Measurements from ENCODE around the gene AGAP1. TPM values are rescaled to one million over a fixed set of nuclear protein-coding genes. Genes with fewer than 3 reads are reported as not detected.

The AGAP1 gene
- polyA plus RNA-seq, 2 of the 4 experiments (the other 2 are of a cell fraction): 20.2 to 21.9 TPM

DNA sequence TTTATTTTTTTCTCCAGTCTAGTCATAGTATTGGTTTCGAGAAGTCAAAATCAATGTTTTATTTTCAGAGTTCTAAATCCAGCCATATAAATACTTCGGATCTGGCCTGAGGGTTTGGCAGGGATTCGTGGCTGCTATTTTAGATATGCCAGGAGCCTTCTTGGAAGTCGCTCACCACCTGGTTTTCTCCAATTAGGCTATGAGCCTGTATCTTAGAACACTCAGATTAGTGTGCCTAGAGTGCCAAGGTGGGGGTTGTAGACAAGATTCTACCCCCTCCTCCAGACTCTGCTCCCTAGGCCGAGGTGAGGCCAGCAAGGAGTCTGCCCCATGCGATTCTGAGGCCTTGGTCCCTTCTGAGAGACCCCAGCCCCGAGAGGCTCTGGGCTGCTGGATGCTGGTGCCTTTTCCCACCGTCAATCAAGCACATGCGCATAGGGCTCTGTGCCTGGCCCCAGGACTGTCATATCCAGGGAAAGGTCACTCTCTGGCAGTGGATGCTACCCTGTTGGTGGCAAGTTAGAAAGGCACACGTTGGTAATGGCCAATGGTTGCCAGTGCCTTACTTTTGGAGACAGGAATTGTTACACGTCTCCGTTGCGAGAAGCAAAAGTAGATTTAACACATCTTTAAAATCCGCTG is 197.1 kb downstream of the AGAP1 start:
- FAIRE-seq (no peak), DNase-seq (ENCODE audit: low read depth in 1 of 2, low spot score in 1 of 2) (no peak), ATAC-seq (no peak)
- Histone ChIP-seq H3K27ac (no peak overlapping the region), H3K4me1 (no peaks in the 10 kb centered on the region), H3K4me3 (no peak overlapping the region), H3K9me3 (no peaks in the 10 kb centered on the region), H3K4me2 (no peak overlapping the region)
- CTCF ChIA-PET: no interaction called here
- TF ChIP-seq HOXA7 (CRISPR knock-in tag; IDR thresholded peaks at IDR 0.05) (no peak), TP53 (CRISPR knock-in tag; IDR thresholded peaks at IDR 0.05) (no peak), HEYL (CRISPR knock-in tag; IDR thresholded peaks at IDR 0.05) (no peak), POLR2A (IDR thresholded peaks at IDR 0.05; ENCODE audit: low read length) (no peak), POLR2AphosphoS2 (conservative IDR thresholded peaks at IDR 0.05; ENCODE audit: low read length) (no peak), KDM1A (IDR thresholded peaks at IDR 0.05; ENCODE audit: low read depth) (no peak), CBX2 (IDR thresholded peaks at IDR 0.05; ENCODE audit: borderline replicate concordance, low read depth) (no peak), SMC3 (IDR thresholded peaks at IDR 0.05) (no peak), CHD4 (IDR thresholded peaks at IDR 0.05; ENCODE audit: borderline replicate concordance) (no peak), ZSCAN20 (CRISPR knock-in tag; IDR thresholded peaks at IDR 0.05) (no peak), HOXB5 (CRISPR knock-in tag; IDR thresholded peaks at IDR 0.05) (no peak), NFE2L2 (conservative IDR thresholded peaks at IDR 0.05; ENCODE audit: low read length) (no peak), SREBF2 (IDR thresholded peaks at IDR 0.05) (no peak), HOXB13 (CRISPR knock-in tag; IDR thresholded peaks at IDR 0.05; ENCODE audit: low read depth) (no peak), RARB (CRISPR knock-in tag; IDR thresholded peaks at IDR 0.05) (no peak)
- TF ChIP-seq, protein P1, sequence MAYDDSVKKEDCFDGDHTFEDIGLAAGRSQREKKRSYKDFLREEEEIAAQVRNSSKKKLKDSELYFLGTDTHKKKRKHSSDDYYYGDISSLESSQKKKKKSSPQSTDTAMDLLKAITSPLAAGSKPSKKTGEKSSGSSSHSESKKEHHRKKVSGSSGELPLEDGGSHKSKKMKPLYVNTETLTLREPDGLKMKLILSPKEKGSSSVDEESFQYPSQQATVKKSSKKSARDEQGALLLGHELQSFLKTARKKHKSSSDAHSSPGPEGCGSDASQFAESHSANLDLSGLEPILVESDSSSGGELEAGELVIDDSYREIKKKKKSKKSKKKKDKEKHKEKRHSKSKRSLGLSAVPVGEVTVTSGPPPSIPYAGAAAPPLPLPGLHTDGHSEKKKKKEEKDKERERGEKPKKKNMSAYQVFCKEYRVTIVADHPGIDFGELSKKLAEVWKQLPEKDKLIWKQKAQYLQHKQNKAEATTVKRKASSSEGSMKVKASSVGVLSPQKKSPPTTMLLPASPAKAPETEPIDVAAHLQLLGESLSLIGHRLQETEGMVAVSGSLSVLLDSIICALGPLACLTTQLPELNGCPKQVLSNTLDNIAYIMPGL (CRISPR knock-in tag; IDR thresholded peaks at IDR 0.05; ENCODE audit: borderline replicate concordance): no peak
- POLR2A ChIA-PET: no interaction called here
- 88% methylated on average over 14 of the region's 14 CpGs for WGBS (ENCODE audit: missing lambda C conversion rate)

DNA sequence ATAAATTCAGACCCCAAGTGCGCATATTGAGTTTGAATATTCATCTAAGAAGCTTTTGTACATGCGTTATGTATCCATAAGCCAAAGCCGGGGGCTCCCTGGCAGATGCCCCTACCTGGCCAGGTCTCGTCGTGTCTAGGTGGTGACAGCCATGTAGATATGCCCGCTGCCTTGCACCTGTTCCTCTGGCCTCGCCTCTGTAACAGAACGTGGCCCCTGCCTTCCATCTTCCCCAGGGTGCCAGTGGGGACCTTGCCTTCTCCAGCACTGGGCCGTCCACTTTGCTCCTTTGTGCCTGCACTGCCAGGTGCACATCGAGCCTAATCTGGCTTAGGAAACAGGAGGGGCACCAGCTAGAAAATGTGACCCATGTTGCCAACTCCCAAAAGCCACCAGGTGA is 198.2 kb downstream of the AGAP1 start:
- H3K4me3 ChIP-seq: no peak overlapping the region
- DNase-seq (ENCODE audit: low read depth in 1 of 2, low spot score in 1 of 2) (no peak), ATAC-seq (no peak), FAIRE-seq (no peak)
- ChIA-PET CTCF (no interaction called here), POLR2A (no interaction called here)
- no peaks in the 10 kb centered on the region for H3K9me3 ChIP-seq
- WGBS (ENCODE audit: missing lambda C conversion rate): 94% methylated on average over 10 of the region's 10 CpGs
- no peak overlapping the region for H3K27ac ChIP-seq
- no peaks in the 10 kb centered on the region for H3K4me1 ChIP-seq
- TF ChIP-seq MAFK (IDR thresholded peaks at IDR 0.05; ENCODE audit: partially characterized antibody) (no peak), NFE2L2 (conservative IDR thresholded peaks at IDR 0.05; ENCODE audit: low read length) (no peak), HOXB5 (CRISPR knock-in tag; IDR thresholded peaks at IDR 0.05) (no peak), HEYL (CRISPR knock-in tag; IDR thresholded peaks at IDR 0.05) (no peak)
- TF ChIP-seq, protein P2, sequence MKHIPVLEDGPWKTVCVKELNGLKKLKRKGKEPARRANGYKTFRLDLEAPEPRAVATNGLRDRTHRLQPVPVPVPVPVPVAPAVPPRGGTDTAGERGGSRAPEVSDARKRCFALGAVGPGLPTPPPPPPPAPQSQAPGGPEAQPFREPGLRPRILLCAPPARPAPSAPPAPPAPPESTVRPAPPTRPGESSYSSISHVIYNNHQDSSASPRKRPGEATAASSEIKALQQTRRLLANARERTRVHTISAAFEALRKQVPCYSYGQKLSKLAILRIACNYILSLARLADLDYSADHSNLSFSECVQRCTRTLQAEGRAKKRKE (CRISPR knock-in tag; IDR thresholded peaks at IDR 0.05; ENCODE audit: low read depth): no peak
- TF ChIP-seq, protein P3, sequence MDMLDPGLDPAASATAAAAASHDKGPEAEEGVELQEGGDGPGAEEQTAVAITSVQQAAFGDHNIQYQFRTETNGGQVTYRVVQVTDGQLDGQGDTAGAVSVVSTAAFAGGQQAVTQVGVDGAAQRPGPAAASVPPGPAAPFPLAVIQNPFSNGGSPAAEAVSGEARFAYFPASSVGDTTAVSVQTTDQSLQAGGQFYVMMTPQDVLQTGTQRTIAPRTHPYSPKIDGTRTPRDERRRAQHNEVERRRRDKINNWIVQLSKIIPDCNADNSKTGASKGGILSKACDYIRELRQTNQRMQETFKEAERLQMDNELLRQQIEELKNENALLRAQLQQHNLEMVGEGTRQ (IDR thresholded peaks at IDR 0.05): no peak
- H3K4me2 ChIP-seq: no peak overlapping the region

DNA sequence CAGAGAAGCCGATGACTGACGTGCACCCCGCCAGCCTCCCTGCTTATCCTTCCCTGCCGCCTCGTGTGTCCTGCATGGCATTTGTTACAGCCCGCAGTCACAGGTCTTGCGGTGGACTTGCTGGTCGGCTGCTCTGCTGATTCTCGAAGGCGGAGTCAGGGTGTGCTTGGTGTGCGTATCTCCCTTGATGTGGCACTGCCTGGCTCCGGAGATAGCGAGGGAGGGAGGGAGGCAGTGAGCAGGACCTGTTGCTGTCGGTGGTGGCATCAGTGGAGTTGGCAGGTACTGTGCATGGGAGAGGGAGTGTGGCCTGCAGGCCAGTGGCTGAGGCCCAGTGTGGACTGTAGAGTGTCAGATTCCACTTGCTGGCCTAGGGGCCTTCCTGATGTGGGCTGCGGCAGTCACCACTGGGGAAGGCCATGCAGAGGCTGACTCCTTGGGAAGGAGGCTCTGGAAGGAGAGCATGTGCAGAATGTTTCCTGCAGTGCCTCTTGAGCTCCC is 198.9 kb downstream of the AGAP1 start:
- Histone ChIP-seq H3K4me2 (no peak overlapping the region), H3K27ac (no peak overlapping the region), H3K9me3 (no peaks in the 10 kb centered on the region), H3K4me3 (no peak overlapping the region), H3K4me1 (no peaks in the 10 kb centered on the region)
- no peak for ATAC-seq
- no peak for FAIRE-seq
- WGBS (ENCODE audit: missing lambda C conversion rate): 97% methylated on average over 12 of the region's 15 CpGs
- DNase-seq (ENCODE audit: low read depth in 1 of 2, low spot score in 1 of 2): no peak
- POLR2A ChIA-PET: no interaction called here
- CTCF ChIA-PET: interaction anchor here (1.3 to 1.5 kb wide), 3 partner anchors 21 to 96 kb away, joined by 3 to 6 read pairs (median 6); no protein-coding TSS in a partner anchor
- TF ChIP-seq, protein P3 (IDR thresholded peaks at IDR 0.05): no peak
- TF ChIP-seq RFX5 (IDR thresholded peaks at IDR 0.05): no peak

Data from A549 (cell line).